Measurements from ENCODE around the gene TRPV5. TPM values are rescaled to one million over a fixed set of nuclear protein-coding genes. Genes with fewer than 3 reads are reported as not detected.

The TRPV5 gene
- total RNA-seq, 1 donor = not detected

DNA sequence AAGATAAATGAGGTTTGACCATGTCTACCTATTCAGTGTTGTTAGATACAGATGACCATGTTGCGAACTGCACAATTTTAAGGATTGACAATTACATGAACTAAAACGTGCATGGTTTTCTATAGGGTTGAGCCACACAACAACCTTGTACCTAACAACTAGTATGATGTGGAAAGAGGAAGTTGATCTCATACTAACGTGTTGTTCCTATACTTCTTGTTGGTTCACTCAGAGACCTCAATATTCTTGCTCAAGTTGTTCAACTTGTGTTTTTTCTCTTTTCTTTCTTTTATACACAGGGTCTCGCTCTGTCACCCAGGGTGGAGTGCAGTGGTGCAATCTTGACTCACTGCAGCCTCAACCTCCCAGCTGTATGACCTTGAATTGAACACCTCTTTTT lies 34.7 kb upstream of the TRPV5 start:
- Histone ChIP-seq H3K4me1 (ENCODE audit: insufficient read depth, low read length) (no peaks in the 10 kb centered on the region), H4K20me1 (ENCODE audit: insufficient read depth, low read length) (no peaks in the 10 kb centered on the region), H3K27ac (ENCODE audit: low read depth, low read length) (no peak overlapping the region), H2AFZ (ENCODE audit: low read length) (no peak overlapping the region), H3K27me3 (ENCODE audit: insufficient read depth, low read length) (no peaks in the 10 kb centered on the region), H3K79me2 (ENCODE audit: insufficient read depth, low read length) (no peaks in the 10 kb centered on the region), H3K36me3 (ENCODE audit: insufficient read depth, low read length) (no peaks in the 10 kb centered on the region), H3K4me3 (ENCODE audit: insufficient read depth, low read length) (no peak overlapping the region), H3K4me2 (ENCODE audit: insufficient read depth, low read length) (no peak overlapping the region), H3K9me3 (ENCODE audit: low read depth, low read length) (no peaks in the 10 kb centered on the region)
- TF ChIP-seq, protein P1, sequence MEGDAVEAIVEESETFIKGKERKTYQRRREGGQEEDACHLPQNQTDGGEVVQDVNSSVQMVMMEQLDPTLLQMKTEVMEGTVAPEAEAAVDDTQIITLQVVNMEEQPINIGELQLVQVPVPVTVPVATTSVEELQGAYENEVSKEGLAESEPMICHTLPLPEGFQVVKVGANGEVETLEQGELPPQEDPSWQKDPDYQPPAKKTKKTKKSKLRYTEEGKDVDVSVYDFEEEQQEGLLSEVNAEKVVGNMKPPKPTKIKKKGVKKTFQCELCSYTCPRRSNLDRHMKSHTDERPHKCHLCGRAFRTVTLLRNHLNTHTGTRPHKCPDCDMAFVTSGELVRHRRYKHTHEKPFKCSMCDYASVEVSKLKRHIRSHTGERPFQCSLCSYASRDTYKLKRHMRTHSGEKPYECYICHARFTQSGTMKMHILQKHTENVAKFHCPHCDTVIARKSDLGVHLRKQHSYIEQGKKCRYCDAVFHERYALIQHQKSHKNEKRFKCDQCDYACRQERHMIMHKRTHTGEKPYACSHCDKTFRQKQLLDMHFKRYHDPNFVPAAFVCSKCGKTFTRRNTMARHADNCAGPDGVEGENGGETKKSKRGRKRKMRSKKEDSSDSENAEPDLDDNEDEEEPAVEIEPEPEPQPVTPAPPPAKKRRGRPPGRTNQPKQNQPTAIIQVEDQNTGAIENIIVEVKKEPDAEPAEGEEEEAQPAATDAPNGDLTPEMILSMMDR (IDR thresholded peaks at IDR 0.05; ENCODE audit: extremely low read depth, low read depth, low read length) = no peak
- DNase-seq (ENCODE audit: insufficient read length, low spot score, missing footprints) = no peak

DNA sequence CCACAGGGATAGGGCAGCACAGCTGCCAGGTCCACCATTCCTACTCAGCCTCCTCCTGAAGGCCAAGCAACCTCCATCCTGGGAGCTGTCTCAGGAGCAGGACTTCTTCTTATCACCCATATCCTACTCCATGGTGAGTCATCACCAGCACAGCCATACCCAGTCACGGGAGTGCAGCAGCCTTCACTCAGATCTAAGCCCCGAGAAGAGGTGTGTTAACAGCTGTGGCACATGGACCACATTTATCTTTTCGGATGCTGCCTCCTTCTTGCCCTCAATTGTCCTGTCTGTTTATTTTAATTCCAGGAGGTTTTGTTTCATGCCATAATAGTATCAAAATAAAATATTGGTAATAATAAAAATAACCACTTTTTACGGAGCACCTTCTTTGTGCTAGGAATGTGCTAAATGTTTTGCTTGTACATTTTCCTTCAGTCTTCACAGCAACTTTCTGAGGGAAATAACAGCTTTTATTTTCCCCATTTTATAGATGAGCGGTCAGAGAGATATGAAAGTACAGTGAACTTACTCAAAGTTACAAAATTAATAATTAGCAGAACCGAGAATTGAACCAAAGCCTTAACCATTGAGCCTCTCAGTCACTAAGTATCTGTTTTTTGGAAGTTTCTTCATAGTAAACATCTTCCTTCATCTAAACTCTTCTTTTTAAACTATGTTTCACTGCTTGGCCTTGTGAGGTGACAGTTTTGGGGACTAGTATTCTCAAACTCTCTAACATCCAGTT lies 31.1 kb upstream of the TRPV5 start:
- DNase-seq (ENCODE audit: insufficient read length, low spot score, missing footprints) = no peak
- Histone ChIP-seq H3K4me1 (ENCODE audit: insufficient read depth, low read length) (no peaks in the 10 kb centered on the region), H3K79me2 (ENCODE audit: insufficient read depth, low read length) (no peaks in the 10 kb centered on the region), H3K4me3 (ENCODE audit: insufficient read depth, low read length) (no peak overlapping the region), H2AFZ (ENCODE audit: low read length) (no peak overlapping the region), H3K9me3 (ENCODE audit: low read depth, low read length) (no peaks in the 10 kb centered on the region), H4K20me1 (ENCODE audit: insufficient read depth, low read length) (no peaks in the 10 kb centered on the region), H3K36me3 (ENCODE audit: insufficient read depth, low read length) (no peaks in the 10 kb centered on the region), H3K27me3 (ENCODE audit: insufficient read depth, low read length) (no peaks in the 10 kb centered on the region), H3K27ac (ENCODE audit: low read depth, low read length) (no peak overlapping the region), H3K4me2 (ENCODE audit: insufficient read depth, low read length) (no peak overlapping the region)
- TF ChIP-seq, protein P1 (IDR thresholded peaks at IDR 0.05; ENCODE audit: extremely low read depth, low read depth, low read length) = no peak

DNA sequence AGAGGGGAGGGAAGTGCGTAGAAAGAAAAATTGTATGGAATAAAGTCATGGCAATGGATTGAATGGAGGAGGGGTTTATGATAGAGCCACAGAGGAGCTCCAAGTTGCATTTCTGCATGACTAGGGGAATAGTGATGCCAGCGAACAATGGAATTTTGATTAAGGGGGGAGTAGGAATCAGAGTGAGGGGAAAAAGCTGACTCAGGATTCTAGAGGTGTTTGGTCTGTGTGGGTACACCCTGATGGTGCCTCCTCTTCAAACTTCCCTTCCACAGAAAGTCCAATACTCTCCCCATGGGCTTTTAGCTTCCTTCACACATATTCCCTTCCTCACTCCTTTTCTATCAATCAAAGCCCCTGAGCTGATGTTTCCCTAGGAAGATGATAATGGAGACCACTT lies 30.4 kb upstream of the TRPV5 start:
- H3K36me3 ChIP-seq (ENCODE audit: insufficient read depth, low read length) = no peaks in the 10 kb centered on the region
- H3K4me2 ChIP-seq (ENCODE audit: insufficient read depth, low read length) = no peak overlapping the region
- H3K79me2 ChIP-seq (ENCODE audit: insufficient read depth, low read length) = no peaks in the 10 kb centered on the region
- no peaks in the 10 kb centered on the region for H3K27me3 ChIP-seq (ENCODE audit: insufficient read depth, low read length)
- no peak for DNase-seq (ENCODE audit: insufficient read length, low spot score, missing footprints)
- H3K9me3 ChIP-seq (ENCODE audit: low read depth, low read length) = no peaks in the 10 kb centered on the region
- no peak overlapping the region for H3K27ac ChIP-seq (ENCODE audit: low read depth, low read length)
- H4K20me1 ChIP-seq (ENCODE audit: insufficient read depth, low read length) = no peaks in the 10 kb centered on the region
- no peaks in the 10 kb centered on the region for H3K4me1 ChIP-seq (ENCODE audit: insufficient read depth, low read length)
- TF ChIP-seq, protein P1 (IDR thresholded peaks at IDR 0.05; ENCODE audit: extremely low read depth, low read depth, low read length) = no peak
- H2AFZ ChIP-seq (ENCODE audit: low read length) = no peak overlapping the region
- no peak overlapping the region for H3K4me3 ChIP-seq (ENCODE audit: insufficient read depth, low read length)

DNA sequence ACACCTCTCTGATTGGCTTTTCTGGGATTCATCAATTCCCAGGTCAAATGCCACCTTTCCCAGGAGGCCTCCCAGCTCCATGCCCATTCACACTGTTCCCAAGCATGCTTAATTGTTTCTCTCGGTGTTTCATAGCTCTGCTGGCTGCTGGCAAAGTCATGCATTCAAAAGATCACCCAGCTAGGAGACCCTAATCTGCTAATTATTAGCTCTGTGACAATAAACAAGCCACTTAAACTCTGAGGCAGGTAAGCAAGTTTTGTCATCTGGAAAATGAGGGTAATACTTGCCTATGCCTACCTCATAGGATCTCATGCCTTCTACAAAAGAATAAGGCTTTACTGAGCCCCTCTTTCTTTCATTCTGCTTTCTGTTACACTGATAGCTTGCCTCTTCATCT lies 29.4 kb upstream of the TRPV5 start:
- H3K36me3 ChIP-seq (ENCODE audit: insufficient read depth, low read length) = no peaks in the 10 kb centered on the region
- H3K27me3 ChIP-seq (ENCODE audit: insufficient read depth, low read length) = no peaks in the 10 kb centered on the region
- TF ChIP-seq, protein P1 (IDR thresholded peaks at IDR 0.05; ENCODE audit: extremely low read depth, low read depth, low read length) = no peak
- H3K9me3 ChIP-seq (ENCODE audit: low read depth, low read length) = no peaks in the 10 kb centered on the region
- no peak for DNase-seq (ENCODE audit: insufficient read length, low spot score, missing footprints)
- H4K20me1 ChIP-seq (ENCODE audit: insufficient read depth, low read length) = no peaks in the 10 kb centered on the region
- no peak overlapping the region for H3K4me2 ChIP-seq (ENCODE audit: insufficient read depth, low read length)
- no peaks in the 10 kb centered on the region for H3K4me1 ChIP-seq (ENCODE audit: insufficient read depth, low read length)
- no peak overlapping the region for H3K27ac ChIP-seq (ENCODE audit: low read depth, low read length)
- H2AFZ ChIP-seq (ENCODE audit: low read length) = no peak overlapping the region
- H3K79me2 ChIP-seq (ENCODE audit: insufficient read depth, low read length) = no peaks in the 10 kb centered on the region
- H3K4me3 ChIP-seq (ENCODE audit: insufficient read depth, low read length) = no peak overlapping the region

Measured in osteoblast (primary cell).